Stomach (tissue), 4 donors: ENCODE data around the gene VPS33A.

Experiments used
- CTCF ChIP-seq, 7 experiments: fragments of 450-650 bp in 4 of 7; fragments of 200-600 bp in 3 of 7; sonication (generic) in 3 of 7; IDR thresholded peaks; one replicate each; pipeline ENCODE4 v1.5.1; 2016 to 2019; ENCODE audit warnings: antibody characterized with exemption in 7 of 7, control low read depth in 2 of 7, mild to moderate bottlenecking in 1 of 7
- EP300 ChIP-seq: sonication (generic); formaldehyde crosslinking; IDR thresholded peaks from one replicate; pipeline ENCODE4 v1.6.1; 2017; ENCODE audit warnings: antibody characterized with exemption
- POLR2A ChIP-seq, 4 donors: fragments of 450-650 bp; IDR thresholded peaks; one replicate each; pipeline ENCODE4 v1.6.1; 2016; ENCODE audit warnings: antibody characterized with exemption in 4 of 4, control low read depth in 2 of 4, mild to moderate bottlenecking in 1 of 4, moderate library complexity in 1 of 4
- POLR2AphosphoS5 ChIP-seq, 3 donors: sonication (generic); formaldehyde crosslinking; IDR thresholded peaks; one replicate each; pipeline ENCODE4 v1.6.1; 2016; ENCODE audit warnings: antibody characterized with exemption in 3 of 3

GRCh38 chr12:122282061-122282460, 15.8 kb upstream of the VPS33A start:
- TF ChIP-seq EP300 (no peak), POLR2A (IDR thresholded peaks at IDR 0.05) (no peak), CTCF (IDR thresholded peaks at IDR 0.05) (no peak), POLR2AphosphoS5 (IDR thresholded peaks at IDR 0.05) (no peak)
